Coronary artery (tissue), 2 donors: ENCODE results near the gene RAE1.

Experiments
- DNase-seq: peaks from one replicate; pipeline ENCODE4 v3.0.0-alpha.2; 2017; ENCODE audit warnings: low spot score
- H3K27ac ChIP-seq, 2 donors: fragments of 200-600 bp; sonication (generic); one replicate each; pipeline ENCODE4 v1.5.1; 2016 to 2019
- H3K4me3 ChIP-seq: fragments of 200-600 bp; sonication (generic); 2 replicates; pipeline ENCODE4 v1.5.1; 2016; ENCODE audit warnings: mild to moderate bottlenecking, moderate library complexity
- TF ChIP-seq, protein P1 (sequence below): fragments of 200-600 bp; sonication (generic); IDR thresholded peaks from one replicate; pipeline ENCODE4 v1.5.1; 2019; ENCODE audit warnings: antibody characterized with exemption

Gene RAE1

DNA sequence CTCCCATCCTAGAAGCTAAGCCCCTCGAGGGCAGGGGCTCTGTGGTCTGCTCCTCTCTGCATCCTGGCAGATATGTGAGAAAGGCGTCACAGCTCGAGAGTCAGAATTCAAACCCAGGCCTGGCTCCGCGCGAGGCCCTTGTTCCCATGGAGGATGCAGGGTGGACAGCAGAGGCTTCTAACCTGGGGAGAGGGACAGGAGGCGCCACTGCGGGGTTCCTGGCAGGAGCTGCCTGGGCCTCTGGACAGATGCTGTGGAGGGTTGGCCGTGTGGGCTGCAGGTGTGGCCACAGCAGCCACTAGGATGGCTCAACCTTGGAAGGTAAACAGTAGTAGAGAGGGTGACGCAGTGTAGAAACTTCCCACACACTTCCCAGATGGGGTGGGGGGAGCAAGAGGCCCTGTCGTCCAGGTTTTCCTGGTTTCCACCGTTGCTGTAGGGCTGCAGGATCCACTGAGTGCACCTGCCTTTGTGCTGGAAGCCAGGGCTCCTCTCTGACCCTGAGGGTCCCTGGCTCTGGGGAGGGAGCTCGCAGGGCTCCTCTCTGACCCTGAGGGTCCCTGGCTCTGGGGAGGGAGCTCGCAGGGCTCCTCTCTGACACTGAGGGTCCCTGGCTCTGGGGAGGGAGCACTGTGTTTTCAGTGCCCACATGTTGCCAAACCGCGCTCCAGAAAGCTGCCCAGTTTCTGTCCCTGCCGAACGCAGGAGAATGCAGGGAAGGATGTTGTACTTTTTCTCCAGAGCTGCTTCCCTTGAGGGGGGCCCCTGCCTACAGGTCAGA, 54.4 kb downstream of the RAE1 start:
- no peak overlapping the region for H3K4me3 ChIP-seq
- TF ChIP-seq, protein P1, sequence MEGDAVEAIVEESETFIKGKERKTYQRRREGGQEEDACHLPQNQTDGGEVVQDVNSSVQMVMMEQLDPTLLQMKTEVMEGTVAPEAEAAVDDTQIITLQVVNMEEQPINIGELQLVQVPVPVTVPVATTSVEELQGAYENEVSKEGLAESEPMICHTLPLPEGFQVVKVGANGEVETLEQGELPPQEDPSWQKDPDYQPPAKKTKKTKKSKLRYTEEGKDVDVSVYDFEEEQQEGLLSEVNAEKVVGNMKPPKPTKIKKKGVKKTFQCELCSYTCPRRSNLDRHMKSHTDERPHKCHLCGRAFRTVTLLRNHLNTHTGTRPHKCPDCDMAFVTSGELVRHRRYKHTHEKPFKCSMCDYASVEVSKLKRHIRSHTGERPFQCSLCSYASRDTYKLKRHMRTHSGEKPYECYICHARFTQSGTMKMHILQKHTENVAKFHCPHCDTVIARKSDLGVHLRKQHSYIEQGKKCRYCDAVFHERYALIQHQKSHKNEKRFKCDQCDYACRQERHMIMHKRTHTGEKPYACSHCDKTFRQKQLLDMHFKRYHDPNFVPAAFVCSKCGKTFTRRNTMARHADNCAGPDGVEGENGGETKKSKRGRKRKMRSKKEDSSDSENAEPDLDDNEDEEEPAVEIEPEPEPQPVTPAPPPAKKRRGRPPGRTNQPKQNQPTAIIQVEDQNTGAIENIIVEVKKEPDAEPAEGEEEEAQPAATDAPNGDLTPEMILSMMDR, result no peak
- no peak for DNase-seq
- no peak overlapping the region for H3K27ac ChIP-seq

DNA sequence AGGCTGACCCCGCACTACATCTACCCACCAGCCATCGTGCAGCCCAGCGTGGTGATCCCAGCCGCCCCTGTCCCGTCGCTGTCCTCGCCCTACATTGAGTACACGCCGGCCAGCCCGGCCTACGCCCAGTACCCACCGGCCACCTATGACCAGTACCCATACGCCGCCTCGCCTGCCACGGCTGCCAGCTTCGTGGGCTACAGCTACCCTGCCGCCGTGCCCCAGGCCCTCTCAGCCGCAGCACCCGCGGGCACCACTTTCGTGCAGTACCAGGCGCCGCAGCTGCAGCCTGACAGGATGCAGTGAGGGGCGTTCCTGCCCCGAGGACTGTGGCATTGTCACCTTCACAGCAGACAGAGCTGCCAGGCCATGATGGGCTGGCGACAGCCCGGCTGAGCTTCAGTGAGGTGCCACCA, 56.5 kb downstream of the RAE1 start:
- Histone ChIP-seq H3K27ac (no peak overlapping the region), H3K4me3 (no peak overlapping the region)
- TF ChIP-seq, protein P1, result no peak
- no peak for DNase-seq

DNA sequence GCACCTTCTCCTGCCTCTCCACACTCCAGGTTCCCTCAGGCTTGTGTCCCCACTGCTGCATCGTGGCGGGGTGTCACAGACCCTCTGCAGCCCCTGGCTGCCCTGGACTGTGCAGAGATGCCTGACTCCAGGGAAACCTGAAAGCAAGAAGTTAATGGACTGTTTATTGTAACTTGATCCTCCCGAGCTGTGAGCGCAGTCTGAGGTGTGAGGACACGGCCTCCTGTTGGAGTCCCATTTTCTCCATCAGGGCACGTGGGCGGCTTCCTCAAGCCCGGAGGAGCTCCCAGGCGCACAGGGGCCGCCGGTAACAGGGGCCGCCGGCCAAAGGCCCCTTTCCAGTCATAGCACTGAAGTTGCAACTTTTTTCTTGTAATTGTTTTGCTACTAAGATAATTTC, 57.1 kb downstream of the RAE1 start:
- no peak for DNase-seq
- H3K27ac ChIP-seq, result peak overlapping the region; percentile 55 to 80
- H3K4me3 ChIP-seq, result no peak overlapping the region
- TF ChIP-seq, protein P1, result no peak

DNA sequence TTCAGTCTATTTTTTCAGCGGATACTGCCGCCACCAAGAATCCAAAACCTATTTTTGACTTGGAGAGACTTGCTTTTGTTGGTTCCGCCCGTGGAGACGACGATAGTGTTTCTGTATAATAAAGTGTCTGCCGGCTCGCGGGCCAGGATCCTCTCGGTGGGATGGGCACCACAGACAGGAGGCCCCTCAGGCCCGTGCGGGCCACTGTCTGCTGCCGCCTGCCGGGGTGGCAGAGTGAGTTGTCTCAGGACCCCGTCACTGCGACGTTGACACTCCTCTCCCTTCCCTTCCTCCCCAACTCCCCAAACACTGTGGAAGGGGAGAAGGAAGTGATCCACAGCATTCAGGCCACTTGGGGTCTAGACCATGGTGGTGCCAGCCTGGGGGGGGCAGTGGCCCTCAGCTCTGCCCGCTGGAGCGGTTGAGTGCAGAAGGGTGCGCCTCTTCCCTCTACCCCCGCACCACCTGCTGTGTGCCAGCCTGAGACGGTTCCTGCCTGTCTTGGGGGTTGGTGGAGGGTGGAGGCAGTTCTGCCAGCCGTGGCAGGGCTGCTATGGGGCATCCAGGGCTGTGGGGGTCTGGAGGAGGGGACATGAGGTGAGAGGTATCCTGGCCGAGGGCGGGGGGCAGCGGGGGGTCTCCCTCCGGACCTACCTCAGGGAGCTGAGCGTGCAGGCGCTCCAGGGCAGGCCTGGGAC, 57.6 kb downstream of the RAE1 start:
- DNase-seq, result no peak
- TF ChIP-seq, protein P1, result no peak
- Histone ChIP-seq H3K27ac (peak overlapping the region; percentile 55 to 80), H3K4me3 (peak overlapping the region; percentile 30)

DNA sequence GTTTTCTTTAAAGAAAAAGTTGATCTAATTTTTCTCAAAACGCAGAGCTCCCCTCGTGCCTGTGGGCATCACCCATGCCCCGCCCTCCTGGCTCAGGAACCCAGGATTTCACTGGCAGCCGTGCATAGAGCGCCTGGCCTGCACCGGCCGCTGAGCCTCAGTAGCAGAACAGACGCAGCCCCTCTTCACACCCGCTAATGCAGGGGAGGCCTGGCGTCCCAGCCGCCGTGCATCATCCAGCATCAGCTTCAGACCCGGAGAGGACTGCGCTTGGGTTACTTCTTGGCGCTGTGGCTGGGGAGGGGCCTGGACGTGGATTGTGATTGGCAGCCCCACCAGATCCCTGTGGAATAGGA, 58.2 kb downstream of the RAE1 start:
- H3K4me3 ChIP-seq, result no peak overlapping the region
- no peak for DNase-seq
- TF ChIP-seq, protein P1, result no peak
- peak overlapping the region in 1 of 2 donors; percentile 80 for H3K27ac ChIP-seq

- no peak overlapping the region for H3K27ac ChIP-seq
- TF ChIP-seq, protein P1, result no peak
- DNase-seq, result no peak
Measured at GRCh38 chr20:57409672-57410397, 58.8 kb downstream of the RAE1 start.

More at GRCh38 chr20:57409672-57410397, 58.8 kb downstream of the RAE1 start:
- H3K4me3 ChIP-seq, result no peak overlapping the region
